PC-9 (cell line): ENCODE data around the gene TMEM183A. TPM values are rescaled to one million over a fixed set of nuclear protein-coding genes. Genes with fewer than 3 reads are reported as not detected.

Experiments used
- BruUV-seq: library from RNA; stranded (reverse); fragments of 400-500 nt; replicated peaks from 2 replicates; lab custom pipeline; 2021; lab: Mats Ljungman, UMichigan
- CTCF ChIA-PET: fragments of 300-600 bp; sonication (Branson Sonifier 250); formaldehyde crosslinking; loops from one replicate; lab custom pipeline; 2022; ENCODE audit warnings: antibody characterized with exemption; lab: Charles Lee
- POLR2A ChIA-PET: fragments of 300-600 bp; sonication (Branson Sonifier 250); formaldehyde crosslinking; loops from one replicate; lab custom pipeline; 2022; ENCODE audit warnings: antibody characterized with exemption; ENCODE audit not compliant: unreplicated experiment; lab: Charles Lee
- DNase-seq, 2 experiments: peaks; one replicate each; pipeline versions ENCODE4 v3.0.0 to v3.0.0-alpha.2; 2015 to 2022; ENCODE audit warnings: mixed read lengths in 1 of 2
- H2AFZ ChIP-seq: fragments of 200-600 bp; sonication (generic); 2 replicates; pipeline ENCODE4 v1.8.1; 2017; ENCODE audit warnings: antibody characterized with exemption
- H3F3A ChIP-seq: fragments of 200-600 bp; sonication (generic); 2 replicates; pipeline ENCODE4 v1.8.1; 2017; ENCODE audit warnings: antibody characterized with exemption, mild to moderate bottlenecking, low read depth; ENCODE audit not compliant: insufficient read depth
- H3K27ac ChIP-seq: fragments of 200-600 bp; sonication (generic); 2 replicates; pipeline ENCODE4 v1.6.1; 2016; ENCODE audit warnings: mixed run types
- H3K27me3 ChIP-seq: fragments of 200-600 bp; sonication (generic); 2 replicates; pipeline ENCODE4 v1.6.1; 2016; ENCODE audit warnings: low read depth, mixed run types; ENCODE audit not compliant: insufficient read depth
- H3K36me3 ChIP-seq: fragments of 200-600 bp; sonication (generic); 2 replicates; pipeline ENCODE4 v1.6.1; 2016; ENCODE audit warnings: low read depth, mixed run types
- H3K4me1 ChIP-seq: fragments of 200-600 bp; sonication (generic); replicated peaks from 2 replicates; pipeline ENCODE4 v1.6.1; 2016; ENCODE audit warnings: mixed run types; ENCODE audit not compliant: insufficient read depth
- H3K4me2 ChIP-seq: fragments of 200-600 bp; sonication (generic); 2 replicates; pipeline ENCODE4 v1.6.1; 2017; ENCODE audit warnings: mixed run types
- H3K4me3 ChIP-seq: fragments of 200-600 bp; sonication (generic); 2 replicates; pipeline ENCODE4 v1.6.1; 2016; ENCODE audit warnings: mixed run types
- H3K79me2 ChIP-seq: fragments of 200-600 bp; sonication (generic); 2 replicates; pipeline ENCODE4 v1.6.1; 2017; ENCODE audit warnings: low read depth, mixed run types
- H3K9me2 ChIP-seq: fragments of 200-600 bp; sonication (generic); 2 replicates; pipeline ENCODE4 v1.8.1; 2017; ENCODE audit warnings: mild to moderate bottlenecking; ENCODE audit not compliant: insufficient read depth
- H3K9me3 ChIP-seq: fragments of 200-600 bp; sonication (generic); 2 replicates; pipeline ENCODE4 v1.8.1; 2016; ENCODE audit warnings: low read depth; ENCODE audit not compliant: insufficient read depth
- H4K20me1 ChIP-seq: fragments of 200-600 bp; sonication (generic); 2 replicates; pipeline ENCODE4 v1.8.1; 2017; ENCODE audit not compliant: insufficient read depth
- CTCF ChIP-seq: fragments of 200-600 bp; sonication (generic); conservative IDR thresholded peaks from 2 replicates; pipeline ENCODE4 v1.6.1; 2017; ENCODE audit warnings: mixed run types, antibody characterized with exemption, mild to moderate bottlenecking, moderate library complexity
- EZH2 ChIP-seq: fragments of 200-600 bp; sonication (generic); IDR thresholded peaks from 2 replicates; pipeline ENCODE4 v1.8.0; 2017; ENCODE audit warnings: antibody characterized with exemption, low read depth
- intact Hi-C: fragments of 100-400 bp; cut with micrococcal nuclease; formaldehyde crosslinking; loops from one replicate; pipeline ENCODE4 v1.10.0; 2022; ENCODE audit not compliant: unreplicated experiment
- total RNA-seq: library from RNA; stranded (reverse); gene quantifications from 2 replicates; pipeline ENCODE4 v1.2.3, GENCODE V29; 2021

The TMEM183A gene
- total RNA-seq, 1 experiment from 2014 or later: 53.5 TPM

DNA sequence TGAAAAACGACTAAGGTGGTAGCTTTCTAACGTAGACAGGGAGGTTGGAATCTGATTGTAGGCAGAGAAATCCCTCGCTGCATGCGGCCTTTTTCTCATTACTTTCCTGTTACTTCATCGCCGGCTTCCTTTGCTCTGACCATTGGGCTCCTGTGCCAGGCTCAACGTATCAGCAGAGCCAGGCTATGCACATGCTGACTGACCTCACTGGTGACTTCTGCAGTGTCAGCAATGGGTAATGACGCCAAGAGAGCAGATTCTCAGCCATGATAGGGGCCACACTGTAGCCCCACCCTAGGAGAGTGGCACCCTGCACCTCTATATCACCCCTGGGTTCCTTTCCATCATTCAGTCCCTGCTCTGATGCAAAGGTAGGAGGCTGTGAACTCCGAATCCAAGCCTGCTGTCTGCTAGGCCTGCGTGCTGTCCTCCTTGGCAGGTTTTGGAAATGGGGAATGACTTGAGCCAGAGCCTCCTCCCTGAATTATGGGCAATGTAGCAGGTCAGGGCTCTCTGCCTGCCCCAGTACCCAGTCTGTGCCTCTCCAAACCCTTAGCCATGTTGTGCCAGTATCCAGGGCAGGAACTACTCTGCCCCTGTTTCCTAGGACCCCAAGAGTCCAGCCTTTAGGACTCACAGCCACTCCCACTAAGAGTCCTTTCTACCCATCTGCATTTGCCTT is 30.5 kb downstream of the TMEM183A start:
- intact Hi-C loops: loop anchor here (2.0 to 5.0 kb wide), 2 partner anchors 81 to 290 kb away; no protein-coding TSS in a partner anchor

DNA sequence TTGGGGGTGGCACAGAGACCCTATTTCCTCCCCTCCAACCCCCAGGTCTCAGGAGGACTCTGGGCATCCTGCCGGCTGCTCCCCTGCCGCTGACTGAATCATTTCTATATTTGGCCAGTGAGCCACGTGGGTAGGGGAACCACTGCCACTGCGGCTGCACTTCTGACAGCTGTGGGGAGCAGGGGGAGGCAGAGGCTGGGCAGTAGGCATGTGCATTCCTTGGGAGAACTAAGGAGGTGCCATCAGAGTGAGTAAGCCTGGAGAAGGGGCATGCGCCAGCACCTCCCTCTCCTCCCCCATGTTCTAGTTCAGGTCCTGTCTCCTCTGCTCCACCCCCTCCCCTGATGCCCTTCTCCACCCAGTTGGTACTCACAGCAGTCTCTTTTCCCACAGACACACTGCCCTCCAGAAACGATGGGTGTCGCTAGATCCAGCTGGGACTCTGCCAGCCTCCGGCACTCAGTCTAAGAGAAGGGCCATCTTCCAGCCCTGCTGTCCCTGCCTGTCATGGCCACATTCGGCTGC is 31.1 kb downstream of the TMEM183A start:
- Histone ChIP-seq H3K27me3 (peaks cover 5% of the 10 kb centered on the region; the same call in 1 of the 2 replicates), H3F3A (no peaks in the 10 kb centered on the region), H3K36me3 (no peaks in the 10 kb centered on the region), H3K9me2 (no peaks in the 10 kb centered on the region), H3K4me1 (no peaks in the 10 kb centered on the region), H4K20me1 (no peaks in the 10 kb centered on the region), H3K4me2 (no peak overlapping the region), H3K27ac (no peak overlapping the region), H3K4me3 (no peak overlapping the region), H3K79me2 (no peaks in the 10 kb centered on the region), H3K9me3 (no peaks in the 10 kb centered on the region), H2AFZ (no peak overlapping the region)
- BruUV-seq: no TSS peak
- POLR2A ChIA-PET: no interaction called here
- CTCF ChIA-PET: interaction anchor here (0.6 to 2.9 kb wide), 3 partner anchors 132 to 230 kb away, joined by 3 to 27 read pairs (median 23); no protein-coding TSS in a partner anchor
- intact Hi-C loops: loop anchor here (2.0 to 5.0 kb wide), 2 partner anchors 81 to 289 kb away; no protein-coding TSS in a partner anchor
- peak in 1 of 2 experiments; percentile 18 for DNase-seq
- no peak for TF ChIP-seq EZH2
- no peak for TF ChIP-seq CTCF

More for the DNA sequence above, 30.5 kb downstream of the TMEM183A start:
- Histone ChIP-seq H4K20me1 (no peaks in the 10 kb centered on the region), H2AFZ (no peak overlapping the region), H3K27me3 (peaks cover 5% of the 10 kb centered on the region; the same call in 1 of the 2 replicates), H3K9me3 (no peaks in the 10 kb centered on the region), H3K9me2 (no peaks in the 10 kb centered on the region), H3K27ac (no peak overlapping the region), H3K4me2 (no peak overlapping the region), H3K4me1 (no peaks in the 10 kb centered on the region), H3K36me3 (no peaks in the 10 kb centered on the region), H3K79me2 (no peaks in the 10 kb centered on the region), H3K4me3 (no peak overlapping the region), H3F3A (no peaks in the 10 kb centered on the region)
- DNase-seq: no peak
- no TSS peak for BruUV-seq
- ChIA-PET CTCF (no interaction called here), POLR2A (no interaction called here)
- TF ChIP-seq CTCF (no peak), EZH2 (no peak)

GRCh38 chr1:203038891-203039608 is 31.9 kb downstream of the TMEM183A start:
- H3K4me3 ChIP-seq: no peak overlapping the region
- H3F3A ChIP-seq: no peaks in the 10 kb centered on the region
- no peaks in the 10 kb centered on the region for H3K4me1 ChIP-seq
- H3K79me2 ChIP-seq: no peaks in the 10 kb centered on the region
- no peak overlapping the region for H3K4me2 ChIP-seq
- no peaks in the 10 kb centered on the region for H3K36me3 ChIP-seq
- CTCF ChIA-PET: interaction anchor here (0.6 to 2.9 kb wide), 9 partner anchors 9 to 229 kb away, joined by 3 to 27 read pairs (median 4); no protein-coding TSS in a partner anchor
- BruUV-seq: no TSS peak
- H3K27me3 ChIP-seq: peaks cover 5% of the 10 kb centered on the region; the same call in 1 of the 2 replicates
- intact Hi-C loops: loop anchor here (1.0 to 5.0 kb wide), 5 partner anchors 80 to 288 kb away; no protein-coding TSS in a partner anchor
- no peak overlapping the region for H2AFZ ChIP-seq
- TF ChIP-seq CTCF (peak; percentile 95), EZH2 (no peak)
- no peaks in the 10 kb centered on the region for H4K20me1 ChIP-seq
- no peaks in the 10 kb centered on the region for H3K9me3 ChIP-seq
- peak; percentile 44 to 55 for DNase-seq
- POLR2A ChIA-PET: interaction anchor here (0.8 kb wide), 1 partner anchor 177 kb away, joined by 4 read pairs; no protein-coding TSS in a partner anchor
- no peak overlapping the region for H3K27ac ChIP-seq
- H3K9me2 ChIP-seq: no peaks in the 10 kb centered on the region
